ENCODE measurements around the gene NR1H3.

NR1H3 gene

DNA sequence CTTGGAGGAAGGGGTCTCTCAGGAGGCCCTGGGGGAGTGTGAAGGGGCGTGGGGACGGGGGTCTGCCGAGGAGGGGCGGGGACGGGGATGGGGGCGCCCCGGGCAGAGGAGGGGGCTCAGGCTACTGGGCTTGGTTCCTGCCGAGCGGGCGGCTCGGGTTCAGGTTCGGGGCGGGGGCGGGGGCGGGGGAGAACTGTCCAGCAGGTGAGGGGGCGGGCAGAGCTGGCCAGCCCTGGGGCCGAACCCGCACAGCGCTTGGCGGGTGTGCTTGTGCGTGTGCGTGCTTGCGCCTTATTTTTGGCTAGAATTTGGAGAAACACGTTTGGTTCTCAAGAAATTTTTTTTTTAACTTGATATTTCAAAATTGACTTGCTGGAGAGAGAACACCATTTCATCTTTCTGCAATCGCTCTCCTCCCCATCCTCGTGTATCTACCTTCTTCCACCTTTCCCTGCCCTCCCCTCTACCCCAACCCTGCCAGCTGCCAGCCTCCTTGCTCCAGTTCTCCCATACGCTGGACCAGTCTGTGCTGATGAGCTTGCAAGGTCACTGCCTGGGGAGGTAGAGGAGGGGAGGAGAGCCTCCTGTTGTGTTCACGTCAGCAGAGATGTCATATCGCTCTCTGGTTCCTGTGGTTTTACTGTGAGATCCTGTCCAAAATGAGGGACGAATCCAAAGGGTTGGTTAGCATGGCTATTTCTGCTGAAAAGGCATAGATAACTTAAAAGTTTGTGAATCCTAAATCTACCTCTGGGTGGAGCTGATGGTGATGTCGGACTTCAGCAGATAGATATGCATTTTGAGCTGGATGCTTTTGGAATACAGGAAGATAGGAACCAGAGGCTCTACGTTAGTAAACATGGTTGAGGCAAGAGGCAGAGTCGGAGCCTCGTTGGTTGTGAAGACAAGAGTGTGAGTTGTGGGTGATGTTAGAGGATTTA is 12.8 kb downstream of the NR1H3 start:
- DNase-seq, result no peak

- no peak for DNase-seq
These were observed 13.5 kb downstream of the NR1H3 start for GRCh38 chr11:47271328-47271727.

DNA sequence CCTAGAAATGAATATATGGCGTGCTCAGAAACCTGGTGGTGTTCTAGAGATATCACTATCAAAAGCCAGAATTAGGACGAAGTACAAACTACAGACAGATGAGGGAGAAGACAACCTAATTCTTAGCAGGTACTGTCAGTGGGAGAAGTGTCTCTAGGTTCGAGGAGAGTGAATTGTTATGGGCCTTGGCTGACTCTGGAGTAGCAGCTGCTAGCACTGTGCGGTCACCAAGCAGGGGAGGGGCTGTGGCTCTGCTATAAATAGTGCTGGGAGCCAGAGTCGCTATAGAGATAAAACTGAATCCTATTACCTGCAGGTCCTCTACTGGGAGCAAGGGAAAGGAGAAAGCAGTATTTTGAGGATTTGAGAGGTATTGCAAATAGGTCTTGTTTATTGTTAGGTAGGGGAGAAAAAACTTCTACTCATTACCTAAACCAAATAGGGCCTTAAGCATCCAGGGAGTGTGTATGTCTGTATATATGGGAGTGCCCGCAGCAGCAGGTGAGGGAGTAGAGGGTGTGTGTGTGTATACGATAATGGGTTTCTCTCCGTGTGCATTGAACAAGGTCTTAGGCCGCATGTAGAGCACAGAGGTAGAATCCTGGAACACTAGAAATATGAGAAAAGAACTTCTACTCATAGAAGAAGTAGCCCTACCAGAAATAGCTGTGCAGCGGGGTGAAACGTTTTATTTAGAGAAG is 14.3 kb downstream of the NR1H3 start:
- no peak for DNase-seq

DNA sequence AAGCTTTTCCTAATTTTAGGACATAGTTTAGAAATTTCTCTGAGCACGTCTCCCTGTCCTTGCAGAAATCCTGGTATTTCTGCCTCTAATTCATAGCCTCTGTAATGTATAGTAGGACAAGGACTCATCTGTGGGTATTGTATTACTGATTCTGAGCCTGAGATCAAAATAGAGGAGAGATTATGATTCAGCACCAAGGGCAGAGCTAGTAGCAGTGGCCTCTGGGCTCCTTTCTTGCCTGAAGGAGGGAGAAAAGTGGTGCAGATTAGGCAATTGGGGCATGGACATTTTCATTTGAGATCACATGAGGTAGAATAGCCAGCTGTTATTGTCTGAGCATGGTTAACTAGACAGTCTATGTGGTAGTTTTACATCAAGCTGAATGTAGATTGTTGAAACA is 14.9 kb downstream of the NR1H3 start:
- DNase-seq, result no peak

DNA sequence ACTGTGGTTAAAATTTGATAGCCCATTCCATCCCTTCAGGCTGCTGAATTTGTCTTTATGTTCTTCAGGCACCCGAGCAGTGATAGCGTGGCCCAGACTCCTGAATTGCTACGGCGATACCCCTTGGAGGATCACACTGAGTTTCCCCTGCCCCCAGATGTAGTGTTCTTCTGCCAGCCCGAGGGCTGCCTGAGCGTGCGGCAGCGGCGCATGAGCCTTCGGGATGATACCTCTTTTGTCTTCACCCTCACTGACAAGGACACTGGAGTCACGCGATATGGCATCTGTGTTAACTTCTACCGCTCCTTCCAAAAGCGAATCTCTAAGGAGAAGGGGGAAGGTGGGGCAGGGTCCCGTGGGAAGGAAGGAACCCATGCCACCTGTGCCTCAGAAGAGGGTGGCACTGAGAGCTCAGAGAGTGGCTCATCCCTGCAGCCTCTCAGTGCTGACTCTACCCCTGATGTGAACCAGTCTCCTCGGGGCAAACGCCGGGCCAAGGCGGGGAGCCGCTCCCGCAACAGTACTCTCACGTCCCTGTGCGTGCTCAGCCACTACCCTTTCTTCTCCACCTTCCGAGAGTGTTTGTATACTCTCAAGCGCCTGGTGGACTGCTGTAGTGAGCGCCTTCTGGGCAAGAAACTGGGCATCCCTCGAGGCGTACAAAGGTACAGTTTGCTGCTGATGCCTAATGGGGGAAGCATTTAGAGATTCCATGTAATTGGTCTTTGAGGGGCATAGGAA is 16.9 kb downstream of the NR1H3 start:
- no peak for DNase-seq

GRCh38 chr11:47276923-47277322 is 19.1 kb downstream of the NR1H3 start:
- DNase-seq, result no peak

DNA sequence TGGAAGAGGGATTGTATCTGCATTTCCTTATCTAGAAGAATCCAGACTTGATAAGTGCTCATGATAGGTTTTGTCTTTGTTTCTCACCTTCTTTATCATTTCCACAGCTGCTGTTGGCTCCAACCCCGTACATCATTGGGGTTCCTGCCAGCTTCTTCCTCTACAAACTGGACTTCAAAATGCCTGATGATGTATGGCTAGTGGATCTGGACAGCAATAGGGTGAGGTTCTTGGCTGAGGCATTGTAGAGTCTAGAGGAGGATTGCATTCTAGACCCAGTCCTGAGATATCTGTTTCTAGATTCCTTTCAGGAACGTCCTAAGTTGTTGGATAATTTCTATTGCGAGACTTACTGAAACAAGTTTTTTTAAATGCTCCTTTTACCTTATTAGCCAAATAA is 20.3 kb downstream of the NR1H3 start:
- DNase-seq, result no peak

- DNase-seq, result no peak
These were observed 21.0 kb downstream of the NR1H3 start for GRCh38 chr11:47278769-47279168.

GRCh38 chr11:47280099-47280498 is 22.3 kb downstream of the NR1H3 start:
- DNase-seq, result no peak

DNA sequence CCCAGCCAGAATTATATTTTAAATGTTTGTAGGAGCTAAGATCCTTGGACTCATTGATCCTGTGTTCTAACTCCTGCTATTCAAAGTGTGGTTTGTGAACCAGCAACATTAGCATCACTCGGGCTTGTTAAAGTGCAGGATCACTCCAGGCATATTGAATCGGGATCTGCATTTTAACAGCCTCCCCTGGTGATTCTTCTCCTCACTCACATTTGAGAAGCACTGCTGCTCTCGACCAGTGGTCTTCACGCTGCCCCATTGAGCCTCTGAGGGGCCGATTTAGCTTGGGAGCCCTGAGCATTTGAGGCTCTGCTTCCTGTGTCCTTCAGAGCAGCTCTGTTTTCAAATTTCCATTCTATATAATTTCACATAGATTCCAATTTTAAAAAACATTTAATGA is 23.1 kb downstream of the NR1H3 start:
- no peak for DNase-seq

DNA sequence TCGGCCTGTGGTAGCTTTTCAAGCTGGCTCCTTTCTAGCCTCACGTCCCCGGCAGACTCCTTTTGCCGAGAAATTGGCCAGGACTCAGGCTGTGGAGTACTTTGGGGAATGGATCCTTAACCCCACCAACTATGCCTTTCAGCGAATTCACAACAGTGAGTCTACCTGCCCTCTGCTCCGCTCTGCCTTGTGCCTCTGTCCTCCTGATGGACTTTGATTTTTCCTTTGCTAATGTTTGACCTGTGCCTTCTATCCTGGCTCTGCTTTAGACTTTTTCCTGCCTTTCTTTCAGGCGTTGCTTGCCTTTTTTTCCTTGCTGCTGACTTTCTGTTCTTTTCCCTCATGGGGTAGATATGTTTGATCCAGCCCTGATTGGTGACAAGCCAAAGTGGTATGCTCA is 24.7 kb downstream of the NR1H3 start:
- no peak for DNase-seq

DNA sequence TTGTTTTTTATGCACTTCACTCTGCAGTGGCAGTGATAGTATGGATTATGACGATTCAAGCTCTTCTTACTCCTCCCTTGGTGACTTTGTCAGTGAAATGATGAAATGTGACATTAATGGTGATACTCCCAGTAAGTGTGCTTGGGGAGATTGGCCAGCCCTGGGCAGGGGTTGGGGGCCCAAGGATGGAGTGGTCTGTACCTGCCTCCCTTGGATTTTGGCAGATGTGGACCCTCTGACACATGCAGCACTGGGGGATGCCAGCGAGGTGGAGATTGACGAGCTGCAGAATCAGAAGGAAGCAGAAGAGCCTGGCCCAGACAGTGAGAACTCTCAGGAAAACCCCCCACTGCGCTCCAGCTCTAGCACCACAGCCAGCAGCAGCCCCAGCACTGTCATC is 26.4 kb downstream of the NR1H3 start:
- no peak for DNase-seq

GRCh38 chr11:47285969-47286770 is 28.4 kb downstream of the NR1H3 start:
- DNase-seq, result no peak

DNA sequence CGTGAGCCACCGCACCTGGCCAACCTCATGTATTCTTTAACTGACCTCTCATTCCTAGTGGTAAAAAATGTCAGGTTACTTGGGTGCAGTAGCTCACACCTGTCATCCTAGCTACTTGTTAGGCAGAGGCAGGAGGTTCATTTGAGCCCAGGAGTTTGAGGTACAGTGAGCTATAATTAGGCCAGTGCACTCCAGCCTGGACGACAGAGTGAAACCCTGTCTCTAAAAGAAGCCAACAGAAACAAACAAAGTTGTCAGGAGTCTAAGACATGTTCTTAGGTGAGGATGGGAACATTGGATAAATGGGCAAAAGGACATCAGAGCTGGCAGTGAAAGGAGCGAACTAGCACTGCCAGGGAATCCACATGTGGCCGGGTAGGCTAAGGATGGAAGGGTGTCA is 30.3 kb downstream of the NR1H3 start:
- DNase-seq, result no peak

DNA sequence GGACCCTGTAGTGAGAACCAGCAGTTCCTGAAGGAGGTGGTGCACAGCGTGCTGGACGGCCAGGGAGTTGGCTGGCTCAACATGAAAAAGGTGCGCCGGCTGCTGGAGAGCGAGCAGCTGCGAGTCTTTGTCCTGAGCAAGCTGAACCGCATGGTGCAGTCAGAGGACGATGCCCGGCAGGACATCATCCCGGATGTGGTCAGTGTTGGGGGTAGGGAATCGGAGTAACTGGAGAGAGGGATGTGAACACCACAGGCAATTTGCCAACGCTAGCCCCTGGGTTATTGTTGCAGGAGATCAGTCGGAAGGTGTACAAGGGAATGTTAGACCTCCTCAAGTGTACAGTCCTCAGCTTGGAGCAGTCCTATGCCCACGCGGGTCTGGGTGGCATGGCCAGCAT is 32.1 kb downstream of the NR1H3 start:
- DNase-seq, result no peak

DNA sequence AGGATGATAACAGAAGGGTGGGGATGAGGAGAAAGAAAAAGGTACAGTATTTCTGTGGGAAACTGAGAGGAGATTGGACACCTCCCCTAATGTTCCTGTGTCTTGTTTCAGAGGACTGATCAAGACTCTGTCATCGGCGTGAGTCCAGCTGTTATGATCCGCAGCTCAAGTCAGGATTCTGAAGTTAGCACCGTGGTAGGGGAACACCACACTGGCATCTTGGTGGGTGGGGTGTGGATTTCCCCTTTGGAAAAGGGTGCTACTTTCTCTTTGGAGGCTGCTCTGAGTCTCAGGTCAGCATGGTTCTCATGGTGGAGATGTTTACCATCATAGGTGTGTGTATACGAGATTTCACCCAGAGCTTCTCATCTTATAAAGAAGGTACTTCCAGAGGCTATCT is 37.6 kb downstream of the NR1H3 start:
- DNase-seq, result no peak

- DNase-seq, result no peak
These were observed 38.2 kb downstream of the NR1H3 start for GRCh38 chr11:47296045-47296444.

DNA sequence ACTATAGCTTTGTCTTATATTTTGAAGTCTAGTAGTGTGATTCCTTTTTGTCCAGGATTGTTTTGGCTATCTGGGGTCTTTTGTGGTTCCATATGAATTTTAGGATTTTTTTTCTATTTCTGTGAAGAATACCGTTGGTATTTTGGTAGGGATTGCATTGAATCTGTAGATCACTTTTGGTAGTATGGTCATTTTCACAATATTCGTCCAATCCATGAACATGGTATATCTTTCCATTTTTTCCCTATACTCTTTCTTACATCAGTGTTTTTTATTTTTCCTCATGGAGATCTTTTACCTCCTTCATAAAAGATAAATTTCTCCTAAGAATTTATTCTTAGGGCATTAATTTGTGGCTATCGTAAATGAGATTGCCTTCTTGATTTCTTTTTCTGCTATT is 41.3 kb downstream of the NR1H3 start:
- DNase-seq, result no peak

GRCh38 chr11:47302853-47303252 is 45.1 kb downstream of the NR1H3 start:
- no peak for DNase-seq

DNA sequence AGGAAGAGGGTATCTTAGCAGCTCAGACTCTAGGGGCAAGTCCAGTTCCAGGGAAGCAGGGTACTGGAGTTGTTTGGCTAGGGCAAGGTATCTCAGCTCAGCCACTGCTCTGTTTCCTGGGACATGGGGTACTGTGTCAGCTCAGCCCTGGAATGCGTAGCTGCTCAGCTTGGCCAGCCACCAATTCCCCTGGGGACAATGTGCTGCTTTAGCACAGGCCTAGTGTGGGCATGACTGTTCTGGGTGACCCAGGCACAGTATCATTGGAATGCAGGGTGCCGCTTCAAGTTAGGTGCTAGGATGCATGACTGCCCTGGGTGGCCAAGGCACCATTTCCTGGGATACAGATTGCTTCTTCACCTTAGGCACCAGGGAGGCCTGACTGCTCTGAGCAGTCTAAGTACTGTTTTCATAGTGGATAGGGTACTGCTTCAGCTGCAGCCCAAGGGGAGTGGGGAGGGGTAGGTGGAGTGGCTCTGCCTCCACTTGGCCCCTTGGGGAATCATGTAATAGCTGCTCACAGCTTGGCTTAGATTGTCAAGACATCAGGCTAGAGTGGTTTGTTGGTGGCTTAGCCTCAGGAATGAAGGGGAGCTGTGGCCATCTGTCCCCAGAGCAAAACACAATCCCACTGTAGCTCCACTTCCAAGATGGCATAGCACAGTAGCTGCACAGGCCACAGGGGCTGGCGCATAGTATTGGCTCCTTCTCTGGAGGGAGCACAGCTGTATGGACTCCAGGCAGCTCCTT is 48.1 kb downstream of the NR1H3 start:
- DNase-seq, result no peak

DNA sequence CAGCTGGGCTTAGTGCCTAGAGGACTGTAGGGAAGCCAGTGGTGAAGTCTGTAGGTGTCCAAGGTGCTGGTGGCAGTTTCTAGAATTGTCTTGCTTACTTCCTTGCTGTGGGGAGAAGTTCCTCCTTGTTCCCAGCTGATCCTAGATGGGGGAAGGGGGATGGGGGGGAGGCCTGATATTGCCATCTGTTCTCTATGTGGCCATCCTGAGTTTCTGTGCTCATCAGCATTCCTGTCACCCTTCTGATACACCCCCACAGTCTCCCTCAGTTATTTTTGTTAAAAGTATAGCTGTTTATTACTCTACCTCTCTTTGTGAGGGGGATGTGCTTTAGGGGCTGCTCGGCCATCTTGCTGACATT is 48.7 kb downstream of the NR1H3 start:
- no peak for DNase-seq

All from activated gamma-delta T cell (primary cell).